B cell (primary cell): Measurements from ENCODE around the gene QSER1.

ENCODE experiments used
- EZH2 ChIP-seq: IDR thresholded peaks from 2 replicates; pipeline ENCODE4 v1.6.1; 2012; ENCODE audit warnings: borderline replicate concordance, low read depth, mild to moderate bottlenecking, moderate library complexity, low read length; ENCODE audit not compliant: insufficient read depth, poor library complexity, severe bottlenecking
- TF ChIP-seq, protein P1 (sequence below): fragments of 200-600 bp; IDR thresholded peaks from one replicate; pipeline ENCODE4 v1.8.0; 2022; ENCODE audit warnings: antibody characterized with exemption, mild to moderate bottlenecking

DNA sequence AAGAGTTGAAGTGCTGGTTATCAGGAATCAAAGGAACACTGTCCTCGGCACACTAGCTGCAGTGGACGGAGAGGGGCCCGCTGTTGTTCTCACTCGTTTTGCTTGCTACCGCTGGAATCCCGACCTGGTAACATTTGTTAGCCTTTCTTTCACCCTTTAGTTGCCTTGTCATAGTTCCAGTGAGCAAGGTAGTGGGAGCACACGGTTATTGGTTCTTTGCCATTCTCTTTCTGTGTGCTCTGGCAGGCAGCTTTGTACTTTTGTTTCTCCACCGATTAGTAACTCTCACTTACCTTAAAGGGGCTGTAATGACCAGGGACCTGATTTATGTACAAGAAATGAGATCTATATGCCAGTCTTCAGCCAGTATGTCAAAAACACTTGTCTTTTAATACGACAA lies 124.9 kb downstream of the QSER1 start:
- TF ChIP-seq, protein P1, sequence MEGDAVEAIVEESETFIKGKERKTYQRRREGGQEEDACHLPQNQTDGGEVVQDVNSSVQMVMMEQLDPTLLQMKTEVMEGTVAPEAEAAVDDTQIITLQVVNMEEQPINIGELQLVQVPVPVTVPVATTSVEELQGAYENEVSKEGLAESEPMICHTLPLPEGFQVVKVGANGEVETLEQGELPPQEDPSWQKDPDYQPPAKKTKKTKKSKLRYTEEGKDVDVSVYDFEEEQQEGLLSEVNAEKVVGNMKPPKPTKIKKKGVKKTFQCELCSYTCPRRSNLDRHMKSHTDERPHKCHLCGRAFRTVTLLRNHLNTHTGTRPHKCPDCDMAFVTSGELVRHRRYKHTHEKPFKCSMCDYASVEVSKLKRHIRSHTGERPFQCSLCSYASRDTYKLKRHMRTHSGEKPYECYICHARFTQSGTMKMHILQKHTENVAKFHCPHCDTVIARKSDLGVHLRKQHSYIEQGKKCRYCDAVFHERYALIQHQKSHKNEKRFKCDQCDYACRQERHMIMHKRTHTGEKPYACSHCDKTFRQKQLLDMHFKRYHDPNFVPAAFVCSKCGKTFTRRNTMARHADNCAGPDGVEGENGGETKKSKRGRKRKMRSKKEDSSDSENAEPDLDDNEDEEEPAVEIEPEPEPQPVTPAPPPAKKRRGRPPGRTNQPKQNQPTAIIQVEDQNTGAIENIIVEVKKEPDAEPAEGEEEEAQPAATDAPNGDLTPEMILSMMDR = no peak
- TF ChIP-seq EZH2 = no peak
